Fibroblast of peridontal ligament (primary cell): Measurements from ENCODE around the gene IGFALS.

Source experiments
- DNase-seq: peaks from one replicate; pipeline ENCODE4 v3.0.0-alpha.2; 2010; ENCODE audit errors: extremely low read depth

Gene IGFALS

GRCh38 chr16:1766231-1766630 is 27.3 kb downstream of the IGFALS start:
- DNase-seq: no peak

- DNase-seq: no peak
These were observed 27.7 kb downstream of the IGFALS start for GRCh38 chr16:1765826-1766225.

DNA sequence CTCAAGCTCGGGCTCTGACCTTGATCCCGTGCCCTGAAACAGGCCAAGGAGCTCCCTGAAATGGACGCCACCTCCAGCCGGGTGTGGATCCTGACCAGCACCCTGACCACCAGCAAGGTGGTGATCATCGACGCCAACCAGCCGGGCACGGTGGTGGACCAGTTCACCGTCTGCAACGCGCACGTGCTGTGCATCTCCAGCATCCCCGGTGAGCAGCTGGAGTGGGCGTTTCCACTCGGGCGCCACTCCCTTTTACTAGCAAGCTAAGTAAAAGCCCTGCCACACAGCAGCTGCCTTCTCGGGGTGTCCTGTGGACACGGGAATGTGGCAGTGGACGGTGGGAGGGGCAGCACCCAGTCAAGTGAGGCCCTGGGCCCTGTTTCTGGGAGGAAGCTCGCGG is 28.5 kb downstream of the IGFALS start:
- DNase-seq: no peak

GRCh38 chr16:1763521-1764511 is 29.7 kb downstream of the IGFALS start:
- no peak for DNase-seq

DNA sequence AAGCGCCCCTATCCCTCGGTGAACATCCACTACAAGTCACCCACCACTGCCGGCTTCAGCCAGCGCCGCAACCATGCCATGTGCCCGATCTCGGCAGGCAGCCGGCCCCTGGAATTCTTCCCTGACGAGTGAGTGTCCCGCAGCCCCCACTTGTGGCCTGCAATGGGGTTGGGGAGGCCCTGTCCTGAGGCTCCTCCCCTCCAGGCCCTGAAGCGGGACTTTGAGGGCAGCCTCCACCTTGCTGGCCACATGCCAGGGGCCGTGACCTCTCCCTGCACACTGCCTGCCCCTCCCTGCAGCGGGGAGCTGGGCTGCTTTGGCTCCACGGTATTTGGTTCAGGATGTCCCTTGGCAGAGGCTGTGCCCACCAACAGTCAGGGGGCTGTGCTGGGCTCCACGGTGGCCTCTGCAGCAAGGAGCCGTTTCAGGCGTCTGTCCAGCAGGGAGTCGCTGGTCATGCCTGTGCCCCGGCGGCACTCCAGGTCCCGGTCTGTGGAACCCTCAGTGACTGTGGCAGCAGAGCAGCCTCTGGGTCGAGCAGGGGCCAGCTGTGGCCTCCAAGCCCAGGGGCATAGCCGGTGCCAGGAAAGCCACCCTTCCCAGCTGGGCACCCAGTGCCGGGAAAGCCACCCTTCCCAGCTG is 30.5 kb downstream of the IGFALS start:
- DNase-seq: no peak

DNA sequence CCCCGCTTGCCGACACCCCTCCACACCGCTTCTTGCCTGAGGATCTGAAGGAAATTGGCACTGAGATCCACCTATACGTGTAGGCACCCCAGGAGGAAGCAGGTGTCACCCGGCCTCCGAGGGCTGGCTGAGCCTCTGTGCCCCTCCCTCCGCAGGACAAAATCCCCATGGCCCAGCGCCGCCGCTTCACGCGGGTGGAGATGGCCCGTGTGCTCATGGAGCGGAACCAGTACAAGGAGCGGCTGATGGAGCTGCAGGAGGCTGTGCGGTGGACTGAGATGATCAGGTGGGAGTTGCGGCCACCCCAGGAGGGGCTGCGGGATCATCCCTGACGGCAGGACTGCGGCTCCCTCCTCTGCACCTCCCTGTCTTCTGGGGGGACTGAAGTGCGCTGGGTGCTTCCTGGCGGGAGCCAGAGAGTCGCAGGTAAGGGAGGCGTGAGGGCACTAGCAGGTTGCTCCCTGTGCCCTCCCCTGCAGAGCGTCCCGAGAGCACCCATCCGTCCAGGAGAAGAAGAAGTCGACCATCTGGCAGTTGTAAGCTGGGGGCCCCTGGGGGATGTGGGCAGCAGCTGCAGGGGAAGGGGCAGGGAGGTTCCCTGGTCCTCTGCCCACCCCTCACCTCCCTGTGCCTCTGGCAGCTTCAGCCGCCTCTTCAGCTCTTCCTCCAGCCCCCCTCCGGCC is 31.2 kb downstream of the IGFALS start:
- DNase-seq: no peak

- no peak for DNase-seq
These were observed 31.8 kb downstream of the IGFALS start for GRCh38 chr16:1761751-1762150.

DNA sequence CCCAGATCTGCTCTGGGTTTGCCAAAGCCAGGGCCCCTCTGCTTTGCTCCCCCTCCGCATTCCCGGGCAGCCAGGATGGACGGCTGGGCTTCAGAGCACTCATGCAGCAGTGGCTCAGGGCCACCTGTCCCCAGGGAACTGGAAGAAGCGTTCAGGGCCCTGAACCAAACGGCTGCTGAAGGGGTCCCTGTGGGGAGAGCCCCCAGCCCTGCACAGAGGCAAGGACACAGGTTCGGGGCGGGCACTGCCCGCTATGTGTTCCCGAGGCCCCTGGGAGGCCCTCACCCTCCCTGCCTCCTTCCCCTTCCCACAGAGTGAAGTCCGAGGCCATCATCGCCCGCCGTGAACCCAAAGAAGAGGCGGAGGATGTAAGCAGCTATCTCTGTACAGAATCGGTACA is 32.6 kb downstream of the IGFALS start:
- DNase-seq: no peak

DNA sequence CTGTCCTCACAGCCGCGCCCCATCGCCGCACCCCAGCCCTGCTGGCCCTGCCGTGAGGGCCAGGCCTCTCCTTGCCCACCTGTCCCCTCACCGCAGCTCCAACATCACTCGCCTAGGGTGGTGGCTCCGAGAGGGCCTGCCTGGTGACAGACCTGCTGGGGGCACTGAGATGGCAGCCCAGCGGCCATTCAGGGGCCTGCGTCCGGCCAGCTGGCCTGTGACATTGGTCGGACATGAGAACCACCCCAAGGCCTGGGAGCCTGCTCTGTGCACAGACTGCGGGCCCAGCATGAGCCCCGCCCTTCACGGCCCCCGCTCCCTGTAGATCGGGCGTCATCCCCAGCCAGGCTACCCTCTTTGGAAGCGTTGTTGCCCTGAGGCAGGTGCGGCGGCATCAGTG is 34.0 kb downstream of the IGFALS start:
- no peak for DNase-seq

DNA sequence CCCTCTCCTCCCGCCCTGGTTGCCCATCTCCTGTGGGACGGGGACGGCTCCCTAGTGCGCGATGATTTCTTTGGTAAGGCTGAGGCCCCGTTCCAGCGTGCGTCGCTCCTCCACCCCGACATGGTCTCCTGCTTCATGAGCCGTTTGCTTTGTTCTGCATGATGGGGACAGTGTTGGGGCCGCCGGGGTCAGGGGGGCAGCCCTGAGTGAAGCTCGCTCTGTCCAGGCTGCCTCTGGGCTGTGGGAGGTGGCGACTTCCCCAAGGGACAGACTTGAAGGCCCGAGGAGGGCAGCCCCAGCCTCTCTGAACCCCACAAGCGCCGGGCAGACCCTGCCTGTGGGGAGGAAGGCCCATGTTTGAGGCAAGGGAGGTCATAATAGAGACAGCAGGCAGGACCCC is 34.6 kb downstream of the IGFALS start:
- no peak for DNase-seq

DNA sequence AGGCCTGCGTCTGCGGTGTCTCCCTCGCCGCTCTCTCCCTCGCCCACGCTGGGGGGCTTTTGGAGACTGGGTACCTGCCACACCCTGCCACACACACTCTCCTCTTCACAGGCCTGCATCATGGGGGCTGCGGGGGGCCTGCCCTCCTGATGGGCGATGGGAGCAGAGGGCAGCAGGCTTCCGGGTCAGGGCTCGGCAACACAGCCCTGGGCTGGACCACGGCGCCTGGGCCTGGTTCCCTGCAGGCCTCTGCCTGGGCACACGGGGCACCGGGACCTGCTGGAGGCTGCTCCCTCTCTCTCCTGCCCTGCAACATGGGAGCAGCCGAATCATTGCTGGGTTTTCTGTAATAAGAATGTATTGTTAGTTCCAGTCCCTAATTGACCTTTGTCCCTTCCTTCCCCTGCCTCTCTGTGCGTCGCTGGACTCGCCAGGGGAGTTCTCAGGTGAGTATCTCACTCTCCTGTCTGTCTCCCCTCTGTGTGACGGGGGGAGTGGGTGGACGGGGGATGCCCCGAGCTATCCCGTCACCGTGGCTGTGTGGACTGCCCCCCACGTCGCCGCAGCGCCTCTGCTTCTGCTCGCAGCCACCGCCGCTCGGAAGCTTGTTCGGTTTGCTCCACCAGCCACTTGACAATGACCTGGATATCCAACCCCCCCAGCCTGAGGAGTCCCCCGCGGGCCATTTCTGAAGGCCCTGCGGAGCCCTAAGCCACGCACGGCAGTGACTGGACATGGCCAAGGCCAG is 35.6 kb downstream of the IGFALS start:
- DNase-seq: no peak

DNA sequence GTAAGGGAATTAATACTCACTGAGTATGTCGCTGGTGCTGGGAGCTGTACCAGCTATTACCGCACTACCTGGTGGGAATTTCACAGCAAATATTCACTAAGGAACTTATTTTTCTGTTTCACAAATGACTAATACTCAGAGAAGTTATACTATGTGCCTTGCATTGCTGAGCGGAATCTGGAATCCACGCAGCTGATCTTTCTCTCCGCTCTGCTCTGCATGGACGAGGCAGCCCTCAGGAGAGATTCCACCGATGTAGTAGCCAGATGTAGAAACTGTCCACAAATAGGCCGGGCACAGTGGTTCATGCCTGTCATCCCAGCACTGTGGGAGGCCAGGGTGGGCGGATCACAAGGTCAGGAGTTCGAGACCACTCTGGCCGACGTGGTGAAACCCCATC is 39.3 kb downstream of the IGFALS start:
- no peak for DNase-seq

DNA sequence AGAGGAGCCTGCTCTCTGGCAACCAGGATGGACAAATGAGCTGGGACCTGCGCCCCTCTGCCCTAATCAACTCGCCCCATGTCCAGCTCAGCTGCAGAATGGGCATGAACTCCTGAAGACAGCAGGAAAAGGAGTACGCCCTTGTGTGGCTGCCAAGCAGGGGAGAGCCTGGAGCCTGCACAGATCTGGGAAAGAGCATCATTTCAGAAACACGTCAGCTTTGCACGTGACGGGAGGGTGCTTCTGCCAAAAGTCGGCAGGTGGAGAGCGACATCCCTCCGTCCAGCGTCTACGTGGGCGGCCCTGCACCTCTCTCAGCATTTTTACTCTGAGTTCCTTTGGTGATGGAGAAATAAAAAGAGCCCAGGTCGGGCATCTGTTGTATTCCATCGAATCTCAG is 40.7 kb downstream of the IGFALS start:
- no peak for DNase-seq

- no peak for DNase-seq
These were observed 41.6 kb downstream of the IGFALS start for GRCh38 chr16:1751946-1752345.

- DNase-seq: no peak
These were observed 44.1 kb downstream of the IGFALS start for GRCh38 chr16:1749152-1750117.

- DNase-seq: no peak
These were observed 45.6 kb downstream of the IGFALS start for GRCh38 chr16:1747934-1748333.

- no peak for DNase-seq
These were observed 46.8 kb downstream of the IGFALS start for GRCh38 chr16:1746693-1747195.

GRCh38 chr16:1745900-1746692 is 47.4 kb downstream of the IGFALS start:
- DNase-seq: peak; percentile 55

DNA sequence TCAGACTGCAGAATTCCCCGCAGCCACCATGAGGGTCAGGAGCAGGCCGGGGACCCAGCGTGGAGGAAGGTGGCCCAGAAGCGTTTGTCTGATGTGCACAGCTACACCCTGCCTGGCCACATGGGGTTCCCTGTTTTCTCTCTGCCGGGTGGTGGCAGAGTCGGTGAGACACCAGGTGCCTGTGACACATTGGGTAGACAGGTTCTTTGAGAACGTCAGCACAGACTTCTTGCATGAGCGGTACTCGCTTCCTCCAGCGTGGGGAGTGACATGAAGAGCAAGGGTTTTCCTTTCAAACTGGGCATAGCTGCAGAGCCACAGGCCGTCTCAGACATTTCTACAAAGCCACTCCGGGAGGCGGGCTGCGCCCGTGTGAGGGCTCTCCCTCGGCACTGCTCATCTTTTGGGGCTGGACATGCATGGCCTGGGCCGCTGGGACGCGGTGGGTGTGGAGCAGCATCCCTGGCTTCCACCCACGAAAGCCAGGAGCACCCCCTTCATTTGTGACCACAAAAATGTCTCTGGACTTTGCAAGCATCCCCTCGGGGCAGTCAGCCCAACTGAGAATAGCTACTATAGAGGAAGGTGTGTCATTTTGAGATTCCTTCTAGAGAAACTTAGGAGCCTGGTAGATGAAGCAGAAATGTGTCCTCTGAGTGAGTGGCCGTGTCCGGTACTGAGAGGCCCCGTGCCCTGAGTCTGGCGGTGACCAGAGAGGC is 48.2 kb downstream of the IGFALS start:
- DNase-seq: peak; percentile 56
